Bladder microvascular endothelial cell (primary cell): ENCODE measurements around the gene KANSL3. TPM values are rescaled to one million over a fixed set of nuclear protein-coding genes. Genes with fewer than 3 reads are reported as not detected.

Source experiments
- total RNA-seq: library from RNA; depleted of rRNA; stranded (reverse); fragments of >200 nt; gene quantifications from 2 replicates; pipeline ENCODE4 v1.2.3, GENCODE V29; 2014

The KANSL3 gene
- total RNA-seq, result 14.7 and 29.1 TPM in 2 replicates

DNA sequence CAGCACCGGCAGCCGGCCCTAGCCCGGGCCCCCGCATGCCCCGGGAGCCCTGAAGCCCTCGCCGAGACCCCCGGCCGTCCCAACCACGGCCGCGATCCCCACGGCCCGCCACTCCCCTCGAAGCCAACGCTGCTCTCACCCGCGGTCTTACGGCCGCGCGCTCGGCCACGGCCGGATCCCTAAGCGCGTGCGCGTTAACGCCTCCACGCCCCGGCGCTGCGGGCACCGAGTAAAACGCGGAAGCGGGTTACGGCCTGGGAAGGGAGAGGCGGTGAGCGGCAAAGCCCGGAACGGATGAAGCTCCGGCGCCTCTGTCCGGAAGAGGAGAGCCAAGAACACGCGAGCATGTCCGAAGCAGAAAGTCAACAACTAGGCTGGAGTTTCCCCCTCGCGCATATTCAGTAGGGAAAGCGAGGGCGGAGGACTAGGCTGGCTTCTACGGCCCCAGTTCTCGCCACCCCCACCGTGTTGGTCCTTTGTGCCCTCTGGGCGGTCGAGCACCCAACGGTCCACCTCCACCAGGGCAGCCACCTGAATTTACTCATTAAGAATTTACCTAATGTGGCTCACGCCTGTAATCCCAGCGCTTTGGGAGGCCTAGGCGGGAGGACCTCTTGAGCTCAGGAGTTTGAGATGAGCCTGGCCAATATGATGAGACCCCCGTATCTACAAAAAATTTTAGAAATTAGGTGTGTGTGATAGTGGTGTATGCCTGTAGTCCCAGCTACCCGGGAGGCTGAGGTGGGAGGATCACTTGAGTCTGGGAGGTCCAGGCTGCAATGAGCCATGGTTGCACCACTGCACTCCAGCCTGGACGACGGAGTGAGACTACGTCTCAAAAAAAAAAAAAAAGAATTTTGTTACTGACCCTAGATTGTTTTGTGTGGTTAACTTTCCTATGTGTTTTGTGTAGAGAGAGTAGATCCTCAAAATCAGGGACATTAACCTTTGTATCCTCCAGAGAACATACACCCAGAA, at the start of gene KANSL3:
Gene KANSL3, minus strand, starts transcription at position 169 of the 978 bp plus-strand sequence. CDS start 1,177 bp downstream, outside the sequence.

DNA sequence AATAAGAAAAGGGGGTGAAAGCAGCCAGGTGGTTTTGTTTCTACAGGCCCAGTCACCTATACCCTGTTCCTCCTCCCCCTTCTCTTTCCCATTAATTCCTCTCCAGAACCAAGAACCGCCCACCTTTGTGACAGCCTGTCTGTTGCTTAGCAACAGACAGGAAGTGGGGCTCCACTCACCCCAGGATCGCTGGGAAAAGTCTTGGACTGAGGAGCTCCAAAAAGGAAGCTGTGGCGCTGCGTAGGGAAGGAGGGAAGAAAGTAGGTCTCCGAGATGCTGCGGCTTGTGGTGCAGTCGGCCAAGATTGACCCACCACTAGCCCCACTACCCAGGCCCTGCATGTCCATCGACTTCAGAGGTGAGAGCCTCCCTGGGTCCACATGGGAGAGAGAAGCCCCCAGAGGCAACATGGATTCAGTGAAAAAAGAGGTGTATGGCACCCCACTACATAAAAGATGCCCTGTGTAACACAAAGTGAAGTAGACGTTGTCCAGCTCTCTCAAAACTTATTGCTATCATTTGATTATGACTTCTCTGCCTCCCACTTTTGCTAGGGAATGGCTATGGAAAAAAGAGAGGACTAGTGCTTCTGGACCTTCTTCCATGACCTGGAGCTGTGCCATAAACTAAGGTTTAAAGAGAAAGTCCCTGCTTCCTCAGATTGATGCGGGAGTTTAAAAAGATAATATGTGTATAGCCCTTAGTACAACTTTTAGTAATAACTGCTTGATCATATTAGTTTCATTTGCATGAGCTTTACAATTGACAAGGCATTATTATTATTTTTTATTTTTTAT, 4.7 kb upstream of the KANSL3 start, which contains the start of gene FER1L5:
Gene FER1L5, plus strand, starts transcription at position 201 of the 797 bp plus-strand sequence. Its CDS starts 73 bp downstream, at position 274.

Other genes with a start within 250 kb of the KANSL3 start
- 0.32 and 2.0 TPM in 2 replicates for gene NEURL3, start 133.0 kb downstream of the KANSL3 start, total RNA-seq
- 7.1 and 9.8 TPM in 2 replicates for gene ARID5A, start 101.6 kb downstream of the KANSL3 start, total RNA-seq
- not detected in 2 replicates for gene FER1L5, start 4.5 kb upstream of the KANSL3 start, total RNA-seq
- 12.3 and 32.2 TPM in 2 replicates for gene LMAN2L, start 101.8 kb upstream of the KANSL3 start, total RNA-seq
- gene CNNM4, start 122.6 kb upstream of the KANSL3 start, total RNA-seq, result 1.6 and 3.0 TPM in 2 replicates
- gene CNNM3, start 178.0 kb upstream of the KANSL3 start, total RNA-seq, result 6.5 and 13.8 TPM in 2 replicates
- 0.49 and 1.4 TPM in 2 replicates for gene ANKRD23, start 205.7 kb upstream of the KANSL3 start, total RNA-seq
- gene ANKRD39, start 219.7 kb upstream of the KANSL3 start, total RNA-seq, result 3.7 and 5.5 TPM in 2 replicates
- gene SEMA4C, start 231.8 kb upstream of the KANSL3 start, total RNA-seq, result 7.3 and 20.6 TPM in 2 replicates